H9 (cell line): ENCODE data around the gene XIRP2. TPM values are rescaled to one million over a fixed set of nuclear protein-coding genes. Genes with fewer than 3 reads are reported as not detected.

Source experiments
- DNase-seq: peaks from one replicate; pipeline ENCODE4 v3.0.0-alpha.2; 2017
- H2AFZ ChIP-seq: one replicate; pipeline ENCODE4 v1.6.1; 2013; ENCODE audit warnings: mild to moderate bottlenecking, low read length, control low read depth, moderate library complexity
- H2AK5ac ChIP-seq: 2 replicates; pipeline ENCODE4 v1.6.1; 2013; ENCODE audit warnings: low read length, control low read depth, mixed read lengths; ENCODE audit not compliant: insufficient read length
- H2BK120ac ChIP-seq: one replicate; pipeline ENCODE4 v1.6.1; 2013; ENCODE audit warnings: low read depth, mild to moderate bottlenecking, low read length, control low read depth, inconsistent platforms; ENCODE audit not compliant: poor library complexity, severe bottlenecking
- H2BK12ac ChIP-seq: 2 replicates; pipeline ENCODE4 v1.6.1; 2013; ENCODE audit warnings: low read length, control low read depth, mixed read lengths, low read depth; ENCODE audit not compliant: insufficient read length
- H2BK15ac ChIP-seq: 2 replicates; pipeline ENCODE4 v1.6.1; 2013; ENCODE audit warnings: low read depth, low read length, control low read depth
- H2BK20ac ChIP-seq: one replicate; pipeline ENCODE4 v1.6.1; 2013; ENCODE audit warnings: low read depth, mild to moderate bottlenecking, low read length, control low read depth, inconsistent platforms; ENCODE audit not compliant: poor library complexity, severe bottlenecking
- H2BK5ac ChIP-seq: 2 replicates; pipeline ENCODE4 v1.6.1; 2013; ENCODE audit warnings: low read length, control low read depth, mixed read lengths; ENCODE audit not compliant: insufficient read length
- H3K14ac ChIP-seq: 2 replicates; pipeline ENCODE4 v1.6.1; 2013; ENCODE audit warnings: low read length, control low read depth; ENCODE audit not compliant: insufficient read depth
- H3K18ac ChIP-seq: 2 replicates; pipeline ENCODE4 v1.6.1; 2013; ENCODE audit warnings: low read depth, mild to moderate bottlenecking, mixed read lengths, low read length, control low read depth; ENCODE audit not compliant: insufficient read length
- H3K23ac ChIP-seq: 2 replicates; pipeline ENCODE4 v1.6.1; 2013; ENCODE audit warnings: low read length, control low read depth, mixed read lengths, low read depth; ENCODE audit not compliant: insufficient read length
- H3K23me2 ChIP-seq: 2 replicates; pipeline ENCODE4 v1.6.1; 2013; ENCODE audit warnings: low read depth, mild to moderate bottlenecking, mixed read lengths, low read length, control low read depth; ENCODE audit not compliant: insufficient read length, poor library complexity, severe bottlenecking
- H3K27ac ChIP-seq: 2 replicates; pipeline ENCODE4 v1.5.1; 2013; ENCODE audit warnings: low read length, control low read depth, mixed read lengths, low read depth; ENCODE audit not compliant: insufficient read length
- H3K27me3 ChIP-seq: 2 replicates; pipeline ENCODE4 v1.6.1; 2013; ENCODE audit warnings: low read length, control low read depth, inconsistent platforms; ENCODE audit not compliant: insufficient read depth
- H3K4ac ChIP-seq: 2 replicates; pipeline ENCODE4 v1.6.1; 2013; ENCODE audit warnings: low read depth, mild to moderate bottlenecking, control low read depth, inconsistent platforms, low read length, moderate library complexity
- H3K4me1 ChIP-seq: 2 replicates; pipeline ENCODE4 v1.6.1; 2013; ENCODE audit warnings: low read length, control low read depth, inconsistent platforms; ENCODE audit not compliant: insufficient read depth
- H3K4me2 ChIP-seq: 2 replicates; pipeline ENCODE4 v1.6.1; 2013; ENCODE audit warnings: low read length, control low read depth, mixed read lengths; ENCODE audit not compliant: insufficient read length, insufficient read depth
- H3K56ac ChIP-seq: 2 replicates; pipeline ENCODE4 v1.6.1; 2013; ENCODE audit warnings: low read depth, mild to moderate bottlenecking, mixed read lengths, low read length, control low read depth; ENCODE audit not compliant: insufficient read length
- H3K79me1 ChIP-seq: 2 replicates; pipeline ENCODE4 v1.6.1; 2013; ENCODE audit warnings: low read depth, mild to moderate bottlenecking, moderate library complexity, low read length, control low read depth, inconsistent platforms; ENCODE audit not compliant: insufficient read depth, poor library complexity, severe bottlenecking
- H3K79me2 ChIP-seq: 2 replicates; pipeline ENCODE4 v1.6.1; 2013; ENCODE audit warnings: low read length, control low read depth, inconsistent platforms; ENCODE audit not compliant: insufficient read depth
- H3K9ac ChIP-seq: 2 replicates; pipeline ENCODE4 v1.6.1; 2013; ENCODE audit warnings: low read length, control low read depth, mixed read lengths; ENCODE audit not compliant: insufficient read length; ENCODE audit errors: extremely low read depth
- H3K9me3 ChIP-seq: one replicate; pipeline ENCODE4 v1.6.1; 2013; ENCODE audit warnings: low read depth, low read length, inconsistent platforms; ENCODE audit not compliant: control insufficient read depth
- H3T11ph ChIP-seq: one replicate; pipeline ENCODE4 v1.6.1; 2013; ENCODE audit warnings: mild to moderate bottlenecking, low read length, control low read depth, inconsistent platforms
- H4K20me1 ChIP-seq: one replicate; pipeline ENCODE4 v1.6.1; 2013; ENCODE audit not compliant: control insufficient read depth, insufficient read length, insufficient read depth
- H4K5ac ChIP-seq: 2 replicates; pipeline ENCODE4 v1.6.1; 2013; ENCODE audit warnings: low read depth, mild to moderate bottlenecking, mixed read lengths, low read length, control low read depth; ENCODE audit not compliant: insufficient read length
- H4K8ac ChIP-seq: replicated peaks from 2 replicates; pipeline ENCODE4 v1.6.1; 2013; ENCODE audit warnings: low read length, control low read depth, mixed read lengths, low read depth; ENCODE audit not compliant: insufficient read length
- H4K91ac ChIP-seq: 2 replicates; pipeline ENCODE4 v1.6.1; 2013; ENCODE audit warnings: low read depth, mild to moderate bottlenecking, moderate library complexity, mixed read lengths, low read length, control low read depth; ENCODE audit not compliant: insufficient read length
- H3K27ac Mint-ChIP-seq, 3 experiments: 2 replicates in 2 of 3; 3 replicates in 1 of 3; pipeline ENCODE4 v1.8.0; 2020 to 2021; ENCODE audit warnings: mixed read lengths in 3 of 3, mild to moderate bottlenecking in 1 of 3, moderate library complexity in 1 of 3
- H3K27me3 Mint-ChIP-seq: 2 replicates; pipeline ENCODE4 v1.8.0; 2021; ENCODE audit warnings: low read depth, mild to moderate bottlenecking, moderate library complexity, mixed read lengths
- H3K36me3 Mint-ChIP-seq, 3 experiments: 2 replicates in 2 of 3; 3 replicates in 1 of 3; pipeline ENCODE4 v1.8.0; 2020 to 2021; ENCODE audit warnings: low read depth in 3 of 3, mixed read lengths in 3 of 3; ENCODE audit not compliant: insufficient read depth in 1 of 3
- H3K4me1 Mint-ChIP-seq, 2 experiments: 2 replicates each; pipeline ENCODE4 v1.8.0; 2020; ENCODE audit warnings: mixed read lengths in 2 of 2
- H3K4me3 Mint-ChIP-seq, 2 experiments: 2 replicates in 1 of 2; 3 replicates in 1 of 2; pipeline ENCODE4 v1.8.0; 2020 to 2021; ENCODE audit warnings: mild to moderate bottlenecking in 2 of 2, mixed read lengths in 2 of 2, moderate library complexity in 1 of 2
- H3K9me3 Mint-ChIP-seq, 2 experiments: 2 replicates in 1 of 2; 3 replicates in 1 of 2; pipeline ENCODE4 v1.8.0; 2020; ENCODE audit warnings: mild to moderate bottlenecking in 2 of 2, mixed read lengths in 2 of 2, moderate library complexity in 1 of 2
- WGBS: extraction: QIAGEN DNeasy Blood & Tissue Kit; methylation state at CpG from one replicate; pipeline ENCODE4 v1.1.7; 2013; ENCODE audit warnings: missing lambda C conversion rate, low lambda C conversion rate, mixed read lengths; ENCODE audit not compliant: insufficient read length; ENCODE audit errors: extremely low coverage; 5-methylcytosine and 5-hydroxymethylcytosine counted together
- total RNA-seq: library from RNA; stranded (reverse); gene quantifications from 2 replicates; pipeline ENCODE4 v1.2.1, GENCODE V29; 2021
- TF ChIP-seq, protein P1 (sequence below): fragments of 200-600 bp; sonication (generic); conservative IDR thresholded peaks from 3 replicates; pipeline ENCODE4 v1.8.0; 2021; ENCODE audit warnings: antibody characterized with exemption, mild to moderate bottlenecking

Gene XIRP2
- total RNA-seq, 1 experiment from 2014 or later = 0.07 TPM

DNA sequence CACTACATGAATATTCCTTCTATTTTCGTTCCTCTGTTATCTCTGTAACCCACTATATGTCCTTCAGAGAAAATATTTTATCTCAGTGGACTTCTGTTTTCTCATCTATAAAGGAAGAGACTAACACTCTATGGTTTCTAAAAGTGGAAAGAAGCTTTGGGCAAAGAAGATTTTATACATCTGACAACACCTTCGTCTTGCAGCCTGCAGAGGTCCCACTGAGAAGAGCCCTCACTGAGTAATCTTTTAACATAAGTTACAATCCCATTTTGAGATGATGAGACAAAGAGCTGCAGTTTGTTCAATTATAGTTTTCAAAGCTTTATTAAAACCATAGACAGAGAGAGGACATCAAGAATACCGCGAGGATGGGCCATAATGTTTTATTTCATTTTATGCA is 28.7 kb downstream of the XIRP2 start:
- H2BK15ac ChIP-seq = no peak overlapping the region
- no peak overlapping the region for H3K4me2 ChIP-seq
- Mint-ChIP-seq H3K4me3 (no peak overlapping the region), H3K27me3 (no peaks in the 10 kb centered on the region), H3K4me1 (no peaks in the 10 kb centered on the region), H3K27ac (no peak overlapping the region), H3K36me3 (peaks cover 5 to 14% (median 6%) of the 10 kb centered on the region in 3 experiments; a peak in 4 of 7 replicates), H3K9me3 (peaks cover 11 to 17% of the 10 kb centered on the region in 2 experiments; a peak in 4 of 5 replicates)
- no peak overlapping the region for H3K18ac ChIP-seq
- H4K5ac ChIP-seq = no peak overlapping the region
- H3K14ac ChIP-seq = no peak overlapping the region
- no peak overlapping the region for H2BK20ac ChIP-seq
- no peak overlapping the region for H4K8ac ChIP-seq
- TF ChIP-seq, protein P1, sequence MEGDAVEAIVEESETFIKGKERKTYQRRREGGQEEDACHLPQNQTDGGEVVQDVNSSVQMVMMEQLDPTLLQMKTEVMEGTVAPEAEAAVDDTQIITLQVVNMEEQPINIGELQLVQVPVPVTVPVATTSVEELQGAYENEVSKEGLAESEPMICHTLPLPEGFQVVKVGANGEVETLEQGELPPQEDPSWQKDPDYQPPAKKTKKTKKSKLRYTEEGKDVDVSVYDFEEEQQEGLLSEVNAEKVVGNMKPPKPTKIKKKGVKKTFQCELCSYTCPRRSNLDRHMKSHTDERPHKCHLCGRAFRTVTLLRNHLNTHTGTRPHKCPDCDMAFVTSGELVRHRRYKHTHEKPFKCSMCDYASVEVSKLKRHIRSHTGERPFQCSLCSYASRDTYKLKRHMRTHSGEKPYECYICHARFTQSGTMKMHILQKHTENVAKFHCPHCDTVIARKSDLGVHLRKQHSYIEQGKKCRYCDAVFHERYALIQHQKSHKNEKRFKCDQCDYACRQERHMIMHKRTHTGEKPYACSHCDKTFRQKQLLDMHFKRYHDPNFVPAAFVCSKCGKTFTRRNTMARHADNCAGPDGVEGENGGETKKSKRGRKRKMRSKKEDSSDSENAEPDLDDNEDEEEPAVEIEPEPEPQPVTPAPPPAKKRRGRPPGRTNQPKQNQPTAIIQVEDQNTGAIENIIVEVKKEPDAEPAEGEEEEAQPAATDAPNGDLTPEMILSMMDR = no peak
- H3K79me1 ChIP-seq = no peaks in the 10 kb centered on the region
- no peaks in the 10 kb centered on the region for H3K23me2 ChIP-seq
- no peak overlapping the region for H3K9ac ChIP-seq
- H3K27ac ChIP-seq = no peak overlapping the region
- no peak overlapping the region for H2AK5ac ChIP-seq
- DNase-seq = no peak
- H2BK12ac ChIP-seq = no peak overlapping the region
- no peak overlapping the region for H2BK120ac ChIP-seq
- H3K23ac ChIP-seq = no peak overlapping the region
- WGBS = no CpG with 5 or more reads among the region's 4 CpGs
- no peaks in the 10 kb centered on the region for H3K79me2 ChIP-seq
- no peaks in the 10 kb centered on the region for H3K9me3 ChIP-seq
- no peak overlapping the region for H3K56ac ChIP-seq
- no peaks in the 10 kb centered on the region for H3K27me3 ChIP-seq
- H3T11ph ChIP-seq = no peak overlapping the region
- no peak overlapping the region for H3K4ac ChIP-seq
- no peaks in the 10 kb centered on the region for H4K20me1 ChIP-seq
- H2AFZ ChIP-seq = no peak overlapping the region
- H2BK5ac ChIP-seq = no peak overlapping the region
- no peaks in the 10 kb centered on the region for H3K4me1 ChIP-seq
- H4K91ac ChIP-seq = no peak overlapping the region
